NB4 (cell line): Measurements from ENCODE around the gene DUSP16.

Experiments
- DNase-seq: peaks from one replicate; pipeline ENCODE4 v3.0.0; 2010; ENCODE audit warnings: low read depth
- H3K4me3 ChIP-seq: one replicate; pipeline ENCODE4 v1.5.1; 2011; ENCODE audit warnings: mild to moderate bottlenecking, low read depth, low read length, moderate library complexity
- MYC ChIP-seq: IDR thresholded peaks from 2 replicates; pipeline ENCODE4 v1.6.1; 2011; ENCODE audit warnings: low read depth, low read length
- POLR2A ChIP-seq: IDR thresholded peaks from 2 replicates; pipeline ENCODE4 v1.6.1; 2011; ENCODE audit warnings: mild to moderate bottlenecking; ENCODE audit not compliant: insufficient read length; ENCODE audit errors: extremely low read depth
- TF ChIP-seq, protein P1 (sequence below): IDR thresholded peaks from 2 replicates; pipeline ENCODE4 v1.6.1; 2011; ENCODE audit warnings: low read depth, low read length
- TF ChIP-seq, protein P2 (sequence below): IDR thresholded peaks from one replicate; pipeline ENCODE4 v1.5.1; 2012; ENCODE audit warnings: low read depth, low read length

Gene DUSP16

DNA sequence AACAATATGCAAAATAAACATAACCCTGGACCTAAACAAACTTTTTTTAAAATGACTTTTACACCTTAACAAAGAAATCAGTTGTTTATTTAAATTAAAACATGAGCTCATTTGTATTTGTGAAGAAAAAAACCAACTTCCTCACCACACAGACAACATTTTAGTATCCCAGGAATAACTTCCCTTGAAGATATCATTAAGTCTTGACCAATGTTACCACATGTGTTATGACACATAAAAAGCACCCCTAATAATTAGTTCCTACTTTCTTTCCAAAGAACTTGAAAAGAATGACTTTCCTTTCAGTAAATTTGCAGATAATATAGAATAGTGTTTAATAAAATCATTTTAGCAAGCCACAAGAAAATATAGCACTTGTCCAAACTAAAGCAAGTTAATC, 42.4 kb downstream of the DUSP16 start:
- DNase-seq: no peak
- no peak overlapping the region for H3K4me3 ChIP-seq
- TF ChIP-seq, protein P1, sequence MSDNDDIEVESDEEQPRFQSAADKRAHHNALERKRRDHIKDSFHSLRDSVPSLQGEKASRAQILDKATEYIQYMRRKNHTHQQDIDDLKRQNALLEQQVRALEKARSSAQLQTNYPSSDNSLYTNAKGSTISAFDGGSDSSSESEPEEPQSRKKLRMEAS: no peak
- TF ChIP-seq MYC (no peak), POLR2A (no peak)
- TF ChIP-seq, protein P2, sequence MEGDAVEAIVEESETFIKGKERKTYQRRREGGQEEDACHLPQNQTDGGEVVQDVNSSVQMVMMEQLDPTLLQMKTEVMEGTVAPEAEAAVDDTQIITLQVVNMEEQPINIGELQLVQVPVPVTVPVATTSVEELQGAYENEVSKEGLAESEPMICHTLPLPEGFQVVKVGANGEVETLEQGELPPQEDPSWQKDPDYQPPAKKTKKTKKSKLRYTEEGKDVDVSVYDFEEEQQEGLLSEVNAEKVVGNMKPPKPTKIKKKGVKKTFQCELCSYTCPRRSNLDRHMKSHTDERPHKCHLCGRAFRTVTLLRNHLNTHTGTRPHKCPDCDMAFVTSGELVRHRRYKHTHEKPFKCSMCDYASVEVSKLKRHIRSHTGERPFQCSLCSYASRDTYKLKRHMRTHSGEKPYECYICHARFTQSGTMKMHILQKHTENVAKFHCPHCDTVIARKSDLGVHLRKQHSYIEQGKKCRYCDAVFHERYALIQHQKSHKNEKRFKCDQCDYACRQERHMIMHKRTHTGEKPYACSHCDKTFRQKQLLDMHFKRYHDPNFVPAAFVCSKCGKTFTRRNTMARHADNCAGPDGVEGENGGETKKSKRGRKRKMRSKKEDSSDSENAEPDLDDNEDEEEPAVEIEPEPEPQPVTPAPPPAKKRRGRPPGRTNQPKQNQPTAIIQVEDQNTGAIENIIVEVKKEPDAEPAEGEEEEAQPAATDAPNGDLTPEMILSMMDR: no peak

DNA sequence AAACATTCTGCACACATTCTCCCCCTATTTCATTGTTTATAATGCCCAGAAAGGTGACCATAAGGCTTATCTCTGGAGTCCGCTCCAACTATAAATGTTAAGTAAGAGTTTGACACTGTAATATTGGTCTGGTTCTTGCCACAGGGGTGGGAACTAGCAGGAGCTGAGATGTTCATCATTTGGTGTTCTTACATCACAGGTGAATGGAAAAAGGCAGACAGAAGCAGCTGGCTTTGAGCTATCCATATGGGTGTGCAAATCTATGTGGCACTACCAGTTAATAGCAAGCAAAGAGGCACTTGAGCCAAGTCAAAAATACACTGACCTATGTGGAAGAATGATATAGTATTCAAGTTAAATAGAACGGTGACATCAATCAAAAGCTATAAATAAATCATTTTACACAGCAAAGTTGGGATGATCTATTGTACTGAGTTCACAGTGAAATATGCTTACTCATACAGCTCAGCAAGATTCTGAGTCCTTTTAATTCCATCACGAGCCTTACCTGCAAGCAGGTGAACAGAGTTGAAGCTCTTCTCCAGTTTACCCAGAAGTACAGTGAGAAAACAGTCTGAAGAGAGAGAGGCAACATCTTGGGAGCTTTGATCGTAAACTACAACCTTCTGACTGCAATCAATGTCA, 43.2 kb downstream of the DUSP16 start:
- TF ChIP-seq POLR2A (no peak), MYC (no peak)
- TF ChIP-seq, protein P2: no peak
- no peak overlapping the region for H3K4me3 ChIP-seq
- no peak for DNase-seq

DNA sequence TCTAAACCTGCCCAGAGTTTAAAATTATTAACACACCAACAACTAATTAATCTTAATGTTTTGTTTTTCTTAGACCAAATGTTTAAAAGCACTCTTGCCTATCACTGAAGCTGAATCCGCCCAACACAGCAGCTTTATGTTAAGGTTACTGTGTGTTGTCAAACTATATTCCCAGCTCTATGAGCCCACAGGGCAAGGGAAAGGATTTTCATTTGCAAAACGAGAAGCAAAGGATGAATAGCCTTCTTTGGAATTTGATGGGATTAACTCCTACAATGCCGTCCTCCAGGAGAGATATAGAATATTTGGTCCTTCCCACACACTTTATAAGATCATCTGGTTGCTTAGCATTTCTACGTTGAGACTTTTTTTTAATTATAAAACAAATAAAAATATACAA, 43.7 kb downstream of the DUSP16 start:
- TF ChIP-seq, protein P1: no peak
- TF ChIP-seq POLR2A: no peak
- TF ChIP-seq, protein P2: no peak
- no peak for TF ChIP-seq MYC
- DNase-seq: no peak
- H3K4me3 ChIP-seq: no peak overlapping the region

DNA sequence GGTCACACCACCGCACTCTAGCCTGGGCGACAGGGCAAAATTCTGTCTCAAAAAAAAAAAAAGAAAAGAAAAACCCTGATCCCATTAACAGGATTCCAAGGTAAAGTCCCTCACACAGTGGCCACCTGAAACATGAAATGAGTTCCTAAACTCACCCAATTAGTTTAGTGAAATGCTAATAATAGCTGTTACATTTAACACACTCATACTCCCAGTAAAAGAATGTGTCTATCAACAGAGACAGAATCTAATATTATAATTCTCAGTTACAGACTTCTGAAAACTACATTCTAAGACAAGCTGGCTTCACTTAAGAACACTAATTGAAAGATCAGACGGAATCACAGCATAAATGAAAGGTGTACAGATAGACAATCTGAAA, 44.2 kb downstream of the DUSP16 start:
- no peak for DNase-seq
- TF ChIP-seq, protein P1: no peak
- TF ChIP-seq POLR2A (no peak), MYC (no peak)
- TF ChIP-seq, protein P2: no peak
- no peak overlapping the region for H3K4me3 ChIP-seq

DNA sequence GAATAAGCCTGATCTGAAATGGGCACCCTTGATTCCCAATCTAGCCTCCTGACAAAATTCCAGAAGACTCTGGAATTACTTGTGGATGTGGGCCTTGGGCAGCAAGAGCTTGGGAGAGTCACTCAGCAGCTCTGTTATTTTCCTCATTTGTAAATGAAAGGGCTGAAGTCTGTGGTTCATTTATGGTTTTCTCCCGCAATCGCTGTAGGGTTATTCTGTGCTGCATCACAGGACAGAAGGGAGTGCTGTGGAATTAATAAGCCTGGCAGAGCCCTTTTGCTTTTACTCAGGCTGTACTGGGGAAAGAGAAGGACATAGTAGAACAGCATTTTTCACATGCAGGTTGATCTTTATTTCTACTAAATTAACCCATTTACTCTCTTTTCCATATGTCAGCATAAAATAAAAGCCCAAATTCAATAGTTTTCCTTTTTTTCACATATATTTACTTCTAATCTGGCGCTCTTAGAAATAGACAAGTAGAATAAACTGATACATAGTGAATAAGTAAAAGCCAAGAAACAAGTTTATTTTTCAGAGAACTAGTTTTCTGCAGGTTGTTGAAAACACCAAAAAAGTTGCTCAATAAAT, 49.2 kb downstream of the DUSP16 start:
- DNase-seq: no peak
- no peak overlapping the region for H3K4me3 ChIP-seq
- TF ChIP-seq, protein P1: no peak
- TF ChIP-seq, protein P2: no peak
- TF ChIP-seq MYC (no peak), POLR2A (no peak)
